Measurements from ENCODE around the gene GPNMB.
"Not testable (repeated sequence)": the region's sequence is repeated elsewhere in the genome, so short reads cannot be mapped to it uniquely, and the experiment has no call there.

Gene GPNMB

GRCh38 chr7:23246555-23246954, at the start of gene GPNMB:
GPNMB (plus strand) TSS chr7:23246775; CDS start chr7:23246858, 83 bp downstream.
- Histone ChIP-seq H3K4me3 (ENCODE audit: low read depth, low read length) (no peak within 1 kb of the TSS), H3K9me3 (ENCODE audit: severe bottlenecking) (no peaks in the 10 kb centered on the region), H3K36me3 (no peaks in the 10 kb centered on the region), H3K27me3 (ENCODE audit: insufficient read depth, low read depth, severe bottlenecking) (no peaks in the 10 kb centered on the region), H3K27ac (no peak within 1 kb of the TSS)
- no peak for DNase-seq
- TF ChIP-seq CTCF (IDR thresholded peaks at IDR 0.05; ENCODE audit: low read depth, low read length) = no peak

GRCh38 chr7:23197745-23198144, 48.8 kb upstream of the GPNMB start:
- DNase-seq; H3K27ac ChIP-seq; H3K27me3 ChIP-seq (ENCODE audit: insufficient read depth, low read depth, severe bottlenecking); H3K4me3 ChIP-seq (ENCODE audit: low read depth, low read length); H3K9me3 ChIP-seq (ENCODE audit: severe bottlenecking): not testable (repeated sequence)
- peaks cover 45% of the 10 kb centered on the region for H3K36me3 ChIP-seq

GRCh38 chr7:23200331-23200730, 46.2 kb upstream of the GPNMB start:
- H3K27ac ChIP-seq = no peak overlapping the region
- no peak for TF ChIP-seq CTCF (IDR thresholded peaks at IDR 0.05; ENCODE audit: low read depth, low read length)

GRCh38 chr7:23204241-23204640, 42.3 kb upstream of the GPNMB start:
- H3K27ac ChIP-seq = no peak overlapping the region
- no peak for DNase-seq
- H3K27me3 ChIP-seq (ENCODE audit: insufficient read depth, low read depth, severe bottlenecking) = no peaks in the 10 kb centered on the region
- H3K4me3 ChIP-seq (ENCODE audit: low read depth, low read length) = no peak overlapping the region
- peaks cover 28% of the 10 kb centered on the region for H3K36me3 ChIP-seq
- no peak for TF ChIP-seq CTCF (IDR thresholded peaks at IDR 0.05; ENCODE audit: low read depth, low read length)
- no peaks in the 10 kb centered on the region for H3K9me3 ChIP-seq (ENCODE audit: severe bottlenecking)

More at GRCh38 chr7:23200331-23200730, 46.2 kb upstream of the GPNMB start:
- no peaks in the 10 kb centered on the region for H3K27me3 ChIP-seq (ENCODE audit: insufficient read depth, low read depth, severe bottlenecking)
- H3K9me3 ChIP-seq (ENCODE audit: severe bottlenecking) = no peaks in the 10 kb centered on the region
- peaks cover 40% of the 10 kb centered on the region for H3K36me3 ChIP-seq
- no peak for DNase-seq
- no peak overlapping the region for H3K4me3 ChIP-seq (ENCODE audit: low read depth, low read length)

- Histone ChIP-seq H3K9me3 (ENCODE audit: severe bottlenecking) (no peaks in the 10 kb centered on the region), H3K27ac (no peak overlapping the region), H3K27me3 (ENCODE audit: insufficient read depth, low read depth, severe bottlenecking) (no peaks in the 10 kb centered on the region), H3K36me3 (peaks cover 15% of the 10 kb centered on the region), H3K4me3 (ENCODE audit: low read depth, low read length) (no peak overlapping the region)
- no peak for DNase-seq
- no peak for TF ChIP-seq CTCF (IDR thresholded peaks at IDR 0.05; ENCODE audit: low read depth, low read length)
Measured at GRCh38 chr7:23205577-23205908, 41.0 kb upstream of the GPNMB start.

- no peaks in the 10 kb centered on the region for H3K9me3 ChIP-seq (ENCODE audit: severe bottlenecking)
- TF ChIP-seq CTCF (IDR thresholded peaks at IDR 0.05; ENCODE audit: low read depth, low read length) = no peak
- no peak for DNase-seq
- no peak overlapping the region for H3K4me3 ChIP-seq (ENCODE audit: low read depth, low read length)
- no peaks in the 10 kb centered on the region for H3K27me3 ChIP-seq (ENCODE audit: insufficient read depth, low read depth, severe bottlenecking)
- peaks cover 10% of the 10 kb centered on the region for H3K36me3 ChIP-seq
- no peak overlapping the region for H3K27ac ChIP-seq
Measured at GRCh38 chr7:23205909-23206767, 40.4 kb upstream of the GPNMB start.
